HG03139 (cell line): ENCODE measurements around the gene ANGPTL2.

Experiments
- ATAC-seq: cut with Tn5 transposase; IDR thresholded peaks from one replicate; pipeline ENCODE4 v1.9.1; 2021; ENCODE audit not compliant: unreplicated experiment

ANGPTL2 gene

DNA sequence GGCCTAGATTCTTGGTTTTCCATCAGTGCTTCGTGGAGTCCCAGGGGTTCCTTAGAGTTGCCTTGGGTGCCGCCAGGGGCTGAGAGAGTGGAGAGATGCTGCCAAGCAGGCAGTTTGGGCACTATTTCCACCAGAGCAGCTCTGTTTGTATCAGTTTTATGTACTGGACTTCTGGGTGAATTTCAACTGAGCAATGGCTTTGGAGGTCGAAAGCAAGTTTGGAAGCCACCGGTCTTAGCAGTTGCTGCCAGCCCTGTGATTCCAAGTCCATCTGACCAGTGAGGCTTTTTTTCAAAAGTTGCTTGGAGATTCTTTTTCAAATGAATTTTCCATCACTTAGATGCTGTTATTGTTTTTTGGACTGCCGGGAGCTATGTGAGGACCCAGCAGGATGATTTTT, 68.5 kb downstream of the ANGPTL2 start:
- no peak for ATAC-seq

DNA sequence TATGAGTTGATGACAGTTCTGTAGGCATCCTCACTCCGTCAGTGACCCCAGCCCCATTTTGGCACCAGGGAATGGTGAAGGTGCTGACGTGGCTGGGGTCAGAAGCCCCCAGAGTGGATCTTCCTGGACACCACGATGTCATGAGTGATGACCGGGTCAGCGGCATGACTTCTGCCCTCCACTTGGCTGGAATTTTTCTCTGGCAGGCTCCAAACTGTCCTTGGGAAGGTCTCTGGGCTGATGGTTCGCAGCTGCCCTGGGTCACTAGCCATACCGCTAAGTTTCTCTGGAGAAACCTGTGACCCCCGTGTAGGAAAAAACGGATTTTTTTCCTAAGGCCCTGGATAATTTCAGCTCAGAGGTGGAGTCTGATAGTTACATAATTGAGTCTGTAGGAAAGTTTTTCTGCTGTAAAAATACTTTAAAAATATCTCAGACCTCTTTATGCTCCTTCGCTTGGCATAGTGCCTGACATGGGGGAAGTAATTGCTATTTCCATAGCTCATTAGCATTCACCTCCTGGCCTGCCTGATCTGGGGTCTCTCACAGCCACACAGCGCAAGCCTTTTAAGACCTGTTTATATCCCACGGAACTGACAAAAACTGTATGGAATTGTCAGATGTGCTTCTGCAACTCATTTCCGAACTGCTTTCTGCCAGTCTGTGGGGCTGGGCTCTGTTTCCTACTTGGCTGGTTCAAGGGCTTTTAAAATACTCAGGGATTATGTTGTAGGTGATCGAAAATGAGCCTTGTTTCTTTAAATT, 69.2 kb downstream of the ANGPTL2 start:
- no peak for ATAC-seq

DNA sequence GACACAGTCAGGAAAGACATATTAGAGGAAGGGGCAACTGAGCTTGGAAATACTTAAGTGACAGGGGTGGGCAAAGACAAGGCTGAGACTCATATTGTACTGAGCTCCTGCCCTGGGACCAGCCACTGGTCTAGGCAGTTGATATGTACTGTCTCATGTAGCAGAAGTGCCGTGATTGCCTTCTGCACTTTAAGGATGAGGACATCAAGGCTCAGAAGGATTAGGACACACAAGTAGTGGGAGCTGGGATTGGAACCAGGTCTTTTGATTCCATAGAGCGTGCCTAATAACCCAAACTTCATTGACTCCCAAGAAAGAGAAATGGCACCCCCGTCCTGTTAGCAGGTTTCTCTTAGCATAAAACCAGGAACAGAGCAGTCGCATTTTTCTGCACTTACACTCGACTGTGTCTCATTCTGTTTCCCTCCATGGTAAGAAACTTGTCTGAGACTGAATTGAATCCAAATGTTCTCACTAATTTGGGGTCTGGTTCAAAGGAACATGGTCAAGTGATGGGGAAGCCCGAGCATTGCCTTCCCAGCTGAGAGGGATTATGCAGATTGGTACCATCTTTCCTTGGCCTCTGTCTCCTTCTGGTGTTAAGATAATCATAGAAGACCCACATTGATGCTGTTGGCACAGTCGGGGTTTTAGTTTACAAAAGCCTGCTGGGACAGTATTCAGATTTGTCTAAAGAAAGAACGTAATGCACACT, 70.4 kb downstream of the ANGPTL2 start:
- ATAC-seq = no peak

DNA sequence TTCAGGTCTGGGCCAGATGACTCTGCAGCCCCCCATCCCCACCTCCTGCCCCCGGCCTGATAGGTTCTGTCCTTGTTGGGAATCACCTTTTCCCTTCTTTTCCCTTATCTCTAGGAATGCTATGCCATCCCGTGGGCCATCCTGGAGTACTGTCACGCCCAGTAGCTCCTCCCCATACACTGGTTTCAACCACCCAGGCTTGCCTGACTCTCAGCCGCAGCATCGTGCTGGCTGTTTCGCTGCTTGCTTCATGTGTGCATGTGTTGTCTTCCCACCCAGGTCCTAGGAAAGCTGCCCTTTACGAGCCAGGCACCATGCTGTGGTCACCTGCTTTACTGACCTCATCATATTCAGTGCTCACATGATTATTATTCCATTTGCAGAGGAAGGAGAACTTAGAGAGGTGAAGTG, 71.8 kb downstream of the ANGPTL2 start:
- ATAC-seq = no peak

DNA sequence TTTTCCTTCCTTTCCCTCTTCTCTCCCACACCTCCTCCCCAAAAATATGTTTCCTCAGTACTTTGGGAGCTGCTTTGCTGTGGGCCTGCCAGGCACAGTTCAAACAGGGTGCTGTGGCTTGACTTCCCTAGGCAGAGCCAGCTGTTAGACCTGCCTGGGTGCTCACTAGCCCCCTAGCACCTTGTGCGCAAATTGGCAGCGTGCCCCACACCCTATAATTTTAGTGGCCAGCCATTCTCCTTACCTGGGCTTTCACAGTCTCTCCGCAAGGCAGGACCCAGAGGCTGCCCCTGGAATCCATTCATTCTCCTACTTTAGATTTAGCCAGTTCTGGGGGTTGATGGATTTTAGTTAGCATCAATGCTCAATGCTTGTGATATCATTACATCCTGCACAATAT, 72.3 kb downstream of the ANGPTL2 start:
- ATAC-seq = no peak

DNA sequence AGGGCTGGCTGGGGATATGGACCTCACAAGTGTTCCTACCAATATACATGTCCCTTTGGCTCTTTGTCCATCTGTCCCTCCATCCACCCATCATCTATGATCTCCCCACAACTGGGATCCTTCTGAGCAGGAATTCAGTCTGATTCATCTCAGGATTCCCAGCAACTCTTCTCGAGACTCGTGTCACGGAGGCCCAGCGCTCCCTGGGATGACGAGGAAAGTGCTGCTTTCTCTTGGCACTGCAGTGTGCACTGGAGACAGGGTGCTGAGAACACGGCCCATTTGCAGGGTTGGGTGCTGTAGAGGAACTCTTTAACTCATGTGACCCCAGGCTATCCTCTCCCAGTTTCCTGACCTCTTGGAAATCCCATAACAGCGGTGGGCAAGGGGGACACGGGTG, 72.9 kb downstream of the ANGPTL2 start:
- ATAC-seq = no peak

DNA sequence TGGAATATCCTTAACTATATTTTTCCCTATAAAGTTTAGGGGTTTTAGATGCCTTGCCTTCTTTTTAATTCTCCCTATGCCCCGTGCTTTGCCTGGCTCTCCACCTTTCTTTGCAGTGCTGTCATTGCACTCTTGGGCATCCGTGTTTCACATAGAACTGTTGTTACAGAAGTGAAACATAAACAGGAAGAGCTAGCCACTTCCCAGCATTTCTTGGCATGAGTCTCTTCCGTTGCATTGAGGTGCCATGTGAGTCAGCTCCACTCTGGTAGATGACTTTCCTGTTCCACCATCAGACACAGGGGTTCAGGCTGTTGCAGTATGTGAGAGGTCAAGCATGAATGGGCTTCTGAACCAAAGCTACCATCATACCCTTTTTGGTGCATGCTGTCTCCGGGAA, 73.4 kb downstream of the ANGPTL2 start:
- ATAC-seq = no peak

DNA sequence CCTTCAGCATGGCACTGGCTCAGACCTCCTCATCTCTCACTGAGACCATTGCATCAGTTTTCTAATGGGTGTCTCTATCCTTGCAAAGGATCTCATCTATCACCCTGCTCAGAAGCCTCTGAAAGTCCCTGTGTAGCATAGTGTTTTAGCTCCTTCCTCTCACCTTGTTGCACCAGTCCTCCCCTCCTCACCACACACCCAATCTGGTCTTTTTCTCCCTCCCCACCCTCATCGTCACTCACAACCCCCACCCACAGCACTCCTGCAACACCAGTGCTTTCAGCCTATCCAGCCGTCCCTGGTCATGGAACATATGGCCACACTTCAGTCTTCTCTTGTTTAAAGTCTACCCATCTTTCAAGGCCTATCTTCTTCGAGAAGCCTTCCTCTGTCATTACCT, 74.5 kb downstream of the ANGPTL2 start:
- ATAC-seq = no peak

DNA sequence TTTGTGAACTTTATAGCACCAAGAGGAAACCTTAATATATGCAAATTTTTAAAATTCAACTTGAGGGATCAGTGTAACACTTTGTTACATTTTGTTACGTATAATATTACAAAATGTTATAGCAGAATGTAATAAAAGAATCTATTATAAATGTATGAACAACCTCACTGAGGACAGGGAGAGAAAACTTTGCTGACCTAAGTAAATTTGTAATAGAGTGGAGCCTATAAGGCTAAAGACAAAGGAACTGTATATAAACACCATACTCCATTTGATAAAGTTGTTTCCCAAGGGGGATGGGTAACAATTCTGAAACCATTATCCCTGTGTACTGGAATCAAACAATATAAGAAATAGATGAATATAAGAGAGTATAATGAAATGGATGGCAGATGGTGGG, 77.3 kb downstream of the ANGPTL2 start:
- ATAC-seq = no peak

DNA sequence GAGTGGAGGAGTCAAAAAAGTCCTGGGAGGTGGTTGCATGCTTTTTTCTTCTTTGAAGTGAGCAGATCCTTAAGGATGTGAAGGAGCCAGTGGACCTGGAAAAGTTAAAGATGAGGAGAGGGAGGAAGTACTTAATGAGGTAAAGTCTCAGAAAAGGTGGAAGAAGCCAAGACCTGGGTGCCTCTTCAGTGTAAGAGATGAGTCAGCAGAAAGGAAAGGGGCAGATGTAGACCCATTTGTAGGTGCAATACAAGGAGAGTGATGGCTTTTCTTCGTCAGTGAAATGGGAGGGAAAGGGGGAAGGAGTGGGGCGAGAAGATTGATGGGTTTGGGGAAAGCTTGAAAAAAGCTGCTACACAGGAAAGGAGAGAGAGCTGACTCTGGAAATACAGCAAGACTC, 82.9 kb downstream of the ANGPTL2 start:
- no peak for ATAC-seq

DNA sequence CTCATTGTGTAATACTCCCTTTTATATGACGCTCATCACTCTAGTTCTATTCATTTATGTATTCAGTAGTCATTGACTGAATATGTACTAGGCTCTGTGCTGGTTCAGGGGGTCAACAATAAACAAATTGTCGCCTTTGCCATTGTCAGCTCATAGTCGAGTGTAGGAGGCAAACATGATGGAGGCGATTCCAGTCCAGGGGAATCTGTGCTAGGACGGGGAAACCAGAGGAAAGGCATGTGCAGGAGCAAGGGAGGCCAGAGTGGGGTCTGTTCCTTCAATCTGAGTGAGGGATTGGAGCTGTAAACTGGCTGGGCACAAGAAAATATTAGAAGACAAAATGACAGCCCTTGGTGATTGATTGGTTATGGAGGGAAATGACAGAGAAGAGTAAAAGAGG, 83.9 kb downstream of the ANGPTL2 start:
- ATAC-seq = no peak
